Fibroblast of skin of left quadriceps (primary cell): ENCODE results near the gene FKBP8.

Source experiments
- DNase-seq, 2 experiments: peaks; one replicate each; pipeline ENCODE4 v3.0.0-alpha.2; 2013; ENCODE audit warnings: low read depth in 2 of 2

Gene FKBP8

GRCh38 chr19:18483119-18483890 is 60.1 kb downstream of the FKBP8 start:
- no peak for DNase-seq
